Superior temporal gyrus (tissue), 1 donor: ENCODE results near the gene FAM174A.
A peak's percentile ranks its signal among the peaks of the same experiment; 100 is the strongest.

Source experiments
- DNase-seq: peaks from one replicate; pipeline ENCODE4 v3.0.0-alpha.2; 2016; ENCODE audit errors: extremely low spot score

FAM174A gene

GRCh38 chr5:100535060-100536005 is at the start of gene FAM174A:
FAM174A (plus strand) TSS chr5:100535374; CDS start chr5:100535531, 157 bp downstream.
- peak; percentile 99 for DNase-seq

GRCh38 chr5:100493996-100494395 is 41.2 kb upstream of the FAM174A start:
- no peak for DNase-seq

GRCh38 chr5:100496296-100496695 is 38.9 kb upstream of the FAM174A start:
- DNase-seq: no peak

- DNase-seq: no peak
These were observed 32.5 kb upstream of the FAM174A start for GRCh38 chr5:100502684-100503083.

GRCh38 chr5:100505984-100506670 is 29.0 kb upstream of the FAM174A start:
- DNase-seq: peak; percentile 69

GRCh38 chr5:100516285-100516684 is 18.9 kb upstream of the FAM174A start:
- no peak for DNase-seq

- no peak for DNase-seq
These were observed 17.7 kb upstream of the FAM174A start for GRCh38 chr5:100517301-100517974.

GRCh38 chr5:100518377-100518776 is 16.8 kb upstream of the FAM174A start:
- DNase-seq: no peak

GRCh38 chr5:100519075-100519474 is 16.1 kb upstream of the FAM174A start:
- DNase-seq: no peak

- DNase-seq: no peak
These were observed 14.8 kb upstream of the FAM174A start for GRCh38 chr5:100520348-100520747.

GRCh38 chr5:100537946-100538345 is 2.8 kb downstream of the FAM174A start:
- DNase-seq: no peak

- no peak for DNase-seq
These were observed 4.3 kb downstream of the FAM174A start for GRCh38 chr5:100539519-100539918.

- no peak for DNase-seq
These were observed 6.9 kb downstream of the FAM174A start for GRCh38 chr5:100542086-100542485.

GRCh38 chr5:100546001-100546400 is 10.8 kb downstream of the FAM174A start:
- DNase-seq: no peak

- DNase-seq: no peak
These were observed 15.4 kb downstream of the FAM174A start for GRCh38 chr5:100550531-100551051.

GRCh38 chr5:100551183-100551582 is 16.0 kb downstream of the FAM174A start:
- no peak for DNase-seq

- DNase-seq: no peak
These were observed 18.0 kb downstream of the FAM174A start for GRCh38 chr5:100553209-100553608.

- DNase-seq: no peak
These were observed 25.7 kb downstream of the FAM174A start for GRCh38 chr5:100560860-100561259.

- DNase-seq: no peak
These were observed 27.6 kb downstream of the FAM174A start for GRCh38 chr5:100562821-100563220.

GRCh38 chr5:100566382-100567141 is 31.4 kb downstream of the FAM174A start:
- DNase-seq: no peak

- DNase-seq: no peak
These were observed 39.5 kb downstream of the FAM174A start for GRCh38 chr5:100574716-100575115.
